Cardiac fibroblast (primary cell): ENCODE results near the gene DNM3.
A peak's percentile ranks its signal among the peaks of the same experiment; 100 is the strongest.

Source experiments
- DNase-seq, 2 donors: peaks; one replicate each; pipeline versions ENCODE4 v3.0.0 to v3.0.0-alpha.2; 2010; ENCODE audit warnings: low read depth in 2 of 2
- H3K4me3 ChIP-seq, 2 donors: replicated peaks in 1 of 2; 1 replicate in 1 of 2; 2 replicates in 1 of 2; pipeline ENCODE4 v1.5.1; 2011; ENCODE audit warnings: low read depth in 2 of 2, low read length in 2 of 2, mild to moderate bottlenecking in 2 of 2, moderate library complexity in 1 of 2
- CTCF ChIP-seq: IDR thresholded peaks from one replicate; pipeline ENCODE4 v1.5.1; 2011; ENCODE audit warnings: low read depth, mild to moderate bottlenecking, low read length, inconsistent platforms

DNM3 gene

GRCh38 chr1:171863531-171863930 lies 22.2 kb downstream of the DNM3 start:
- no peak for TF ChIP-seq CTCF
- H3K4me3 ChIP-seq: no peak overlapping the region

GRCh38 chr1:171864308-171864707 lies 23.0 kb downstream of the DNM3 start:
- H3K4me3 ChIP-seq: no peak overlapping the region
- TF ChIP-seq CTCF: no peak
- no peak for DNase-seq

More at GRCh38 chr1:171863531-171863930, 22.2 kb downstream of the DNM3 start:
- DNase-seq: no peak

DNA sequence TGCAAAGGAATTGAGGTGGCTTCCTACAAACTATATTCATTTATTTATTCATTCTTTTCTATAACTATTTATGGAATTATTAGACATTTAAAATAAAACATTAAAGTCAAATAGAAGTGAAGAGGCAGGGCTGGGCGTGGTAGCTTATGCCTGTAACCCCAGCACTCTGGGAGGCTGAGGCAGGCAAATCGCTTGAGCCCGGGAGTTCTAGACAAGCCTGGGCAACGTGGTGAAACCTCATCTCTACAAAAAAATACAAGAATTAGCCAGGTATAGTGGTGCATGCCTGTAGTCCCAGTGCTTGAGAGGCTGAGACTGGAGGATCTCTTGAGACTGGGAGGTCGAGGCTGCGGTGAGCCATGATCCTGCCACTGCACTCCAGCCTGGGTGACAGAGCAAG lies 23.8 kb downstream of the DNM3 start:
- no peak for TF ChIP-seq CTCF
- no peak for DNase-seq
- H3K4me3 ChIP-seq: no peak overlapping the region

DNA sequence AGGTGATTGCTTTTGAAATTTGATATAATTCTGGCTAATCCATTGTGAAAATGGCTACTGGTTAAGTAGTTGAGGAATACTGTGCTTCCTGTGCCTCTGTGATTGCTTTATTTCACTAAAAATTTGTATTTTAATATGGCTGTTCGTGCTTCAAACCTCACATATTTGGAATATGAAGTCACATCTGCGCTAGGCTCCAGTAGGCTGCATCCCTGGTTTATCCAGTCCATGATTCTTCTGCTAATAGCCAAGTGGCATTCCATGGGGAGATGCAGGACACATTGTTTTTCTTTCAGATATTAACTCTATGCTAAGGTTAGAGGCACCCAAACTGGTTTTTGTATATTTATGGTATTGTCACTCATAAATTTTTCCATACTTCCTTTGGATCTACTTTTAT lies 25.9 kb downstream of the DNM3 start:
- TF ChIP-seq CTCF: no peak
- H3K4me3 ChIP-seq: no peak overlapping the region
- no peak for DNase-seq

DNA sequence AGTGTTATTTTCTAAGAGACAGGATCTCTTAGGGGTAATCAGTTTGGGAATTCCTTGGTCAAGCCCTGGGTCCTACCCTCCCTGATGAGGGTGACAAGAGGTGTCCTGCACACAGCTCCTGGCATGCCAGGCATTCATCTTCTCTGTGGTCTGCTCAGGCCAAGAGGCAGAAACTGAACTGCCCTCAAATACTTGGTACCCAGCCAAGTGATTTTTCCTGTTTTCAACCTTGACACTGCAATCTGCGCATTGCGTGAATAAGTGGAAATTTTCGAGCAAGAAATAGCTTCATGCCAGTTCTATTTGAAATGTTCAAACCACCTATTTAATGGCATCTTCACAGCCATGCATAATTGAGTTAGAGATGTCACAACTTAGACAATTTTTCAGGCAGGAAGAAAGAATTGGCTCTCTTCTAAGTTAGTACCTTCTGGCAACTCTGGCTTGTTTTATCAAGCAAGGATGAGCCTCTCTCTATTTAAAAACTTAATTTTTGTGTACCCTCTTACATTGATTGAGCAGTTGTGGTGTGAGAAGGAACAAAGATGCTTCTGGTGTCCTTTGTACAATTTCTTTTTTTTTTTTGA lies 27.0 kb downstream of the DNM3 start:
- DNase-seq: peak in 1 of 2 donors; percentile 17
- TF ChIP-seq CTCF: no peak
- H3K4me3 ChIP-seq: no peak overlapping the region

- TF ChIP-seq CTCF: no peak
- no peak overlapping the region for H3K4me3 ChIP-seq
- peak in 1 of 2 donors; percentile 15 for DNase-seq
These were observed 27.8 kb downstream of the DNM3 start for GRCh38 chr1:171869097-171869496.

GRCh38 chr1:171871848-171872247 lies 30.6 kb downstream of the DNM3 start:
- DNase-seq: no peak
- no peak overlapping the region for H3K4me3 ChIP-seq
- no peak for TF ChIP-seq CTCF
